ENCODE measurements around the gene ZBED2.

Gene ZBED2

DNA sequence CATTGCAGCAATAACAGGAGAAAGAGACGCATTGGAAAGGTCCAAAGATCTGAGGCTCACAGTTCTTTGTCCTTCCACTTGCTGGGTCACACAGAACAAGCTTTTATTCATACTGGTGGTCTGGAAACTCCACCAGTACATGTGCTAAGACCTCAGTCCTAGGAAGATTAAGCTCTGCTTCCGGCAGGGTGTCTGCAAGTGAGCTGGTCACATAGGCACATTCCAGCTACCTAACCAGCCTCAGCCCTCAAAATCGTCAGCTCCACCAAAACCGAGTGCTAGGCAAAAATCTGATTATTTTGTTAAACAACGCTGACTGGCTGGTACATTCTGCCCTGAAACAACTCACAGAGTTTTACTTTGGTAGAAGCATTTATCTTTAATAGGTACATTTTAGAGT, 2.2 kb downstream of the ZBED2 start:
- Histone ChIP-seq H3K27ac (ENCODE audit: low read depth in 2 of 2, low read length in 2 of 2) (no peak overlapping the region), H3K4me3 (ENCODE audit: low read length in 2 of 2) (no peak overlapping the region), H3K9ac (ENCODE audit: low read depth in 1 of 2, low read length in 2 of 2) (no peak overlapping the region), H3K9me3 (ENCODE audit: control insufficient read depth in 2 of 2, low read length in 2 of 2) (no peaks in the 10 kb centered on the region), H3K36me3 (ENCODE audit: control insufficient read depth in 2 of 2, insufficient read depth in 2 of 2, low read length in 2 of 2) (no peaks in the 10 kb centered on the region), H3K27me3 (ENCODE audit: control insufficient read depth in 2 of 2, insufficient read depth in 2 of 2, low read length in 2 of 2) (no peaks in the 10 kb centered on the region), H3K4me1 (ENCODE audit: control insufficient read depth in 2 of 2, insufficient read depth in 2 of 2, low read length in 2 of 2) (no peaks in the 10 kb centered on the region)

DNA sequence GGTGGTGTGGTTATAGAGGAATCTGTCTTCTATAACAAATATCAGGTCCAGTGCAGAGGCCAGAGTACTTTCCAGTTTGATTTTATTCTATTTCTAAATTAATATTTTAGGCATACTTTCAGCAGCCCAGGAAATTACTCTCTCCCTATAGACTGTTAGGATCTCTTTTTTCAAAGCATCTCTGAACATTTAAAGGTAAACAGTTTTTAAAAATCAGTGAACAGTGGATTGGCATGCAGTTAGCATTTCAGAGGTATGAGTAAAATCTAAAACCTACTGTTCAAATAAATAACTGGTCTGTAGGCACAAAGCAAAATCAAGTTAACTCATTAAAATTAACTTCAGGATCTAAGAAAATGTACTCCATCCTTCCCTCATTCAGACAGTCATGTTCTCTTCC, 3.0 kb downstream of the ZBED2 start:
- Histone ChIP-seq H3K9me3 (ENCODE audit: control insufficient read depth in 2 of 2, low read length in 2 of 2) (no peaks in the 10 kb centered on the region), H3K36me3 (ENCODE audit: control insufficient read depth in 2 of 2, insufficient read depth in 2 of 2, low read length in 2 of 2) (no peaks in the 10 kb centered on the region), H3K27me3 (ENCODE audit: control insufficient read depth in 2 of 2, insufficient read depth in 2 of 2, low read length in 2 of 2) (no peaks in the 10 kb centered on the region), H3K4me1 (ENCODE audit: control insufficient read depth in 2 of 2, insufficient read depth in 2 of 2, low read length in 2 of 2) (no peaks in the 10 kb centered on the region), H3K27ac (ENCODE audit: low read depth in 2 of 2, low read length in 2 of 2) (no peak overlapping the region), H3K4me3 (ENCODE audit: low read length in 2 of 2) (no peak overlapping the region), H3K9ac (ENCODE audit: low read depth in 1 of 2, low read length in 2 of 2) (no peak overlapping the region)

DNA sequence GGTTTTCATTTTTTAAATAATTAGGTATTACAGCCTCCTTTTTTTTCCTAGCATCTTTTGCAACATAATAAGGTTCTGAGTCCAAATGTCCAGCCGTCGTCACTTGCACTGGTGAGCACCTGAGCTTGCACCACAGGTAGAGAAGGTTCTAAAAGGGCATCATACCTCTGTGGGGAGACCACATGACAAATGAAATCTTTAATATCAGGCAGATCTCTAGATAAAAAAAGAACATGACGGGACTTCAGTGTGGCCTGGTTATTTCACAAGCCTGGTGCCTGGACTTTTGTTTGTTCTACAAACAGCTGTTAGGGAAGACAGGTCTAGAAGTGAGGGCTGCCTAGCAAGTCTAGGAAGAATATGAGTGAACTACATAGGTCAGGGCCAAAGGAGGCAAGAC, 3.6 kb downstream of the ZBED2 start:
- Histone ChIP-seq H3K9me3 (ENCODE audit: control insufficient read depth in 2 of 2, low read length in 2 of 2) (no peaks in the 10 kb centered on the region), H3K36me3 (ENCODE audit: control insufficient read depth in 2 of 2, insufficient read depth in 2 of 2, low read length in 2 of 2) (no peaks in the 10 kb centered on the region), H3K27me3 (ENCODE audit: control insufficient read depth in 2 of 2, insufficient read depth in 2 of 2, low read length in 2 of 2) (no peaks in the 10 kb centered on the region), H3K9ac (ENCODE audit: low read depth in 1 of 2, low read length in 2 of 2) (no peak overlapping the region), H3K27ac (ENCODE audit: low read depth in 2 of 2, low read length in 2 of 2) (no peak overlapping the region), H3K4me3 (ENCODE audit: low read length in 2 of 2) (no peak overlapping the region), H3K4me1 (ENCODE audit: control insufficient read depth in 2 of 2, insufficient read depth in 2 of 2, low read length in 2 of 2) (no peaks in the 10 kb centered on the region)

DNA sequence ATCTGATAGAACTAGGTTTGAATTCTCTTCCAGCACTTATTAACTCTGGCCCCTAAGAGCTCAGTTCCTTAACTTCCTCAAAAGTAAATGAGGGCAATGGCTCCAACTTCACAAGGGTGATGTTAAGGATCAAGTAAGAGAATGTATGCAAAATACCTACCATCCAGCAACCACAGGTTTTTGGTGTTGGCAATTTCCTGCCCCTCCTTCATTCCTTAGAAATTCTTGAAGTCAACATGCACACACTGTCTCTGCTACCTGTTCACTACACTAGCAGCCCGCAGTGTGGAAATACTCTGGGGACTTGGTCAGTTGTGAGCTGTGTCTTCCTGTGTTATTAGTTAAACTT, 5.0 kb downstream of the ZBED2 start:
- Histone ChIP-seq H3K4me3 (ENCODE audit: low read length in 2 of 2) (no peak overlapping the region), H3K9ac (ENCODE audit: low read depth in 1 of 2, low read length in 2 of 2) (no peak overlapping the region), H3K9me3 (ENCODE audit: control insufficient read depth in 2 of 2, low read length in 2 of 2) (no peaks in the 10 kb centered on the region), H3K4me1 (ENCODE audit: control insufficient read depth in 2 of 2, insufficient read depth in 2 of 2, low read length in 2 of 2) (no peaks in the 10 kb centered on the region), H3K27ac (ENCODE audit: low read depth in 2 of 2, low read length in 2 of 2) (no peak overlapping the region), H3K27me3 (ENCODE audit: control insufficient read depth in 2 of 2, insufficient read depth in 2 of 2, low read length in 2 of 2) (no peaks in the 10 kb centered on the region), H3K36me3 (ENCODE audit: control insufficient read depth in 2 of 2, insufficient read depth in 2 of 2, low read length in 2 of 2) (no peaks in the 10 kb centered on the region)

DNA sequence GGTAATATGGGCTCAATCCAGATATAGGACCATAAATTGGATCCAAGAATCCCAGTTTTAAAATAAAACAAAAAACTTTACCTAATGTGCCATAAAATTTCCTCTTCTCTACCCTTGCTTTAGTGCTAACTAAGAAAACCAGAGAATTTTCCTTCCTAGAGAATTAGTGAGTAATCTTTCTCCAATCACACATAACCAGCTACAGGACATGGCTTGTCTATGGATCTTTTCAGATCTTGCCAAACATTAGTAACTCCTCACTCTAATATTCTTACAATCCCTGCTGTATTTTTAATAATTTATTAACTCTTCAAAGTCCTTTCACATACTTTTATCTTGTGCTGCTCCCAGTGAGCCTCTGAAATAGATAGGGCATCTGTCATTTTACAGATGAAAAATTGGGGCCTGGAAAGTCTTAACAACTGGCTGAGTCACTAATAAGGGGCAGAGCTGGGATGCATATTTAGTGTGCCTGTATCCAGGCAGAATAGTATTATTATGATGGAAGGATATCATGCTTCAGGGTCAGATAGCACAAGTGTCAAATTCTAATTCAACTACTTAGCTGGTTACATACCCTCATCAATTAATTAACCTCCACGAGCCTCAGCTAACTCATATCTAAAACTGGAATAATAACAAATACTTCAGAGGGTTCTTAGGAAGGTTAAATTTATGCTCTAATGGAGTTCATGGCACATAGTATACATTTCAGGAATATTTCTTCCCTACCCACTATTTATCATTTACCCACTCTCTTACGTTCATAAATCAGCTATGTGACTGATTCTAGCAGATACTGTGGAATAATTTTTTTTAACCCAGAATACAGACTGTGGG, 5.6 kb downstream of the ZBED2 start:
- no peaks in the 10 kb centered on the region for H3K9me3 ChIP-seq (ENCODE audit: control insufficient read depth in 2 of 2, low read length in 2 of 2)
- H3K36me3 ChIP-seq (ENCODE audit: control insufficient read depth in 2 of 2, insufficient read depth in 2 of 2, low read length in 2 of 2): no peaks in the 10 kb centered on the region
- no peak overlapping the region for H3K9ac ChIP-seq (ENCODE audit: low read depth in 1 of 2, low read length in 2 of 2)
- no peak overlapping the region for H3K27ac ChIP-seq (ENCODE audit: low read depth in 2 of 2, low read length in 2 of 2)
- H3K4me3 ChIP-seq (ENCODE audit: low read length in 2 of 2): no peak overlapping the region
- no peaks in the 10 kb centered on the region for H3K4me1 ChIP-seq (ENCODE audit: control insufficient read depth in 2 of 2, insufficient read depth in 2 of 2, low read length in 2 of 2)
- H3K27me3 ChIP-seq (ENCODE audit: control insufficient read depth in 2 of 2, insufficient read depth in 2 of 2, low read length in 2 of 2): no peaks in the 10 kb centered on the region

DNA sequence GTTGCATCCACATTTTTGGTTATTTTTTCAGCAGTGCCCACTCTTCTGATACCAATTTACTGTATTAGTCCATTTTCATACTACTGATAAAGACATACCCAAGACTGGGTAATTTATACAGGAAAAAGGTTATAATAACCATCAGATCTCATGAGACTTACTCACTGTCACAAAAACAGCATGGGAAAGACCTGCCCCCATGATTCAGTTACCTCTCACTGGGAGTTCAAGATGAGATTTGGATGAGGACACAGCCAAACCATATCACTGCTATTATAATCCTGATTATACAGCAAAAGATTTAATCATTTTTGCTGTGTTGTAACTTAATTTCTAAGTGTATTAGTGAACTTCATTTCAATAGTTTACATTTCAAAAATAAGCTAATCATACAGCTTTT, 6.6 kb downstream of the ZBED2 start:
- Histone ChIP-seq H3K27ac (ENCODE audit: low read depth in 2 of 2, low read length in 2 of 2) (no peak overlapping the region), H3K9me3 (ENCODE audit: control insufficient read depth in 2 of 2, low read length in 2 of 2) (no peaks in the 10 kb centered on the region), H3K4me1 (ENCODE audit: control insufficient read depth in 2 of 2, insufficient read depth in 2 of 2, low read length in 2 of 2) (no peaks in the 10 kb centered on the region), H3K36me3 (ENCODE audit: control insufficient read depth in 2 of 2, insufficient read depth in 2 of 2, low read length in 2 of 2) (no peaks in the 10 kb centered on the region), H3K27me3 (ENCODE audit: control insufficient read depth in 2 of 2, insufficient read depth in 2 of 2, low read length in 2 of 2) (no peaks in the 10 kb centered on the region), H3K4me3 (ENCODE audit: low read length in 2 of 2) (no peak overlapping the region), H3K9ac (ENCODE audit: low read depth in 1 of 2, low read length in 2 of 2) (no peak overlapping the region)

DNA sequence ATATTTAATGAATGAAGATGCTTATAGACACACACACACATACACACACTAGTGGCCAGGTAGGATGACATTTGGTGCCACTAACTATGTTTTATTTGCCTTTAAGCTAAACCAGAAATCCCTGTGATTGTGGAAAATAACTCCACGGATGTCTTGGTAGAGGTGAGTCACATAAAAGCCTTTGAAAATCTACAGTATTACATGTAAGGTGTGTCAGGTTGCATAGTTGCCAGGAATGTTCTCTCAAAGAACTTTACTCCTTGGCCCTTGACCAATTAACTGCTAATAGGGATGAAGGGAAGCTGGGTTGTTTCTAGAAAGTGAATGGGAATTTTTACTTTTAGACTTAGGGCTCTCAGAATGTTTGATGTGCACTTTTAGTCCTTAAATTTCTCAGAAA, 9.9 kb downstream of the ZBED2 start:
- Histone ChIP-seq H3K4me3 (ENCODE audit: low read length in 2 of 2) (no peak overlapping the region), H3K27ac (ENCODE audit: low read depth in 2 of 2, low read length in 2 of 2) (no peak overlapping the region), H3K36me3 (ENCODE audit: control insufficient read depth in 2 of 2, insufficient read depth in 2 of 2, low read length in 2 of 2) (no peaks in the 10 kb centered on the region), H3K4me1 (ENCODE audit: control insufficient read depth in 2 of 2, insufficient read depth in 2 of 2, low read length in 2 of 2) (no peaks in the 10 kb centered on the region), H3K27me3 (ENCODE audit: control insufficient read depth in 2 of 2, insufficient read depth in 2 of 2, low read length in 2 of 2) (no peaks in the 10 kb centered on the region), H3K9me3 (ENCODE audit: control insufficient read depth in 2 of 2, low read length in 2 of 2) (no peaks in the 10 kb centered on the region), H3K9ac (ENCODE audit: low read depth in 1 of 2, low read length in 2 of 2) (no peak overlapping the region)

DNA sequence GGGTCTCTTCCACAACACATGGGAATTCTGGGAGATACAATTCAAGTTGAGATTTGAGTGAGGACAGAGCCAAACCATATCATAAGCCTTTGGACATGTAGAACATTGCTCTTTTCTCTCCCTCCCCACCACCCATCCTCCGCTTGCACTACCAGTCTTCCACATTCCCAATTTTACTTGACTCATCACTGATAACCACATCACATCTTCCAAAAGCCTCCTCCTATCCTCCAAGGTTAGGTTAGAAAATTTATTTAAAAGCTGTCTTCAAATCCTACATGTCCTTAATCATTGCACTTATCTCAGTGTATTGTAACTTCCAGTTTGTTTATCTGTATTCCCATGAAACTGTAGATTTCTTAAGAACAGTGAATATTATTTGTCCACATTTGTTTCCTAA, 10.4 kb downstream of the ZBED2 start:
- Histone ChIP-seq H3K36me3 (ENCODE audit: control insufficient read depth in 2 of 2, insufficient read depth in 2 of 2, low read length in 2 of 2) (no peaks in the 10 kb centered on the region), H3K4me1 (ENCODE audit: control insufficient read depth in 2 of 2, insufficient read depth in 2 of 2, low read length in 2 of 2) (no peaks in the 10 kb centered on the region), H3K9me3 (ENCODE audit: control insufficient read depth in 2 of 2, low read length in 2 of 2) (no peaks in the 10 kb centered on the region), H3K9ac (ENCODE audit: low read depth in 1 of 2, low read length in 2 of 2) (no peak overlapping the region), H3K27ac (ENCODE audit: low read depth in 2 of 2, low read length in 2 of 2) (no peak overlapping the region), H3K27me3 (ENCODE audit: control insufficient read depth in 2 of 2, insufficient read depth in 2 of 2, low read length in 2 of 2) (no peaks in the 10 kb centered on the region), H3K4me3 (ENCODE audit: low read length in 2 of 2) (no peak overlapping the region)

DNA sequence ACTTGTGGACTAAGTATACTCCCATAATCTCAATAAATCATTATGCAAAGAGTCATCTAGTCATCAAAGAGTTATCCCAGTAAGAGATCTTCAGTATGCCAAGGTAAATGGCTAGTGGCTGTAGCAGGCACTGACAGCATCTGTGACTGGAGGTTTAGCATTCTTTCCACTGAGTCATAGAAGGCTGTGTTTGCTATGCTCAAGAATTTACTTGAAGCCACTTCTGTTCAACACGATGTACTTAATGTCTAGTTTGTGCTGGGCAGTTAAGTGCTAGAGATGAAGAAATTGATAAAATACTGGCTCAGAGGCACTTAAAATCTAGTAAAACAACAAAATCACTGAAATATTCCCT, 13.0 kb downstream of the ZBED2 start:
- no peak overlapping the region for H3K9ac ChIP-seq (ENCODE audit: low read depth in 1 of 2, low read length in 2 of 2)
- H3K27ac ChIP-seq (ENCODE audit: low read depth in 2 of 2, low read length in 2 of 2): no peak overlapping the region
- H3K27me3 ChIP-seq (ENCODE audit: control insufficient read depth in 2 of 2, insufficient read depth in 2 of 2, low read length in 2 of 2): no peaks in the 10 kb centered on the region
- H3K36me3 ChIP-seq (ENCODE audit: control insufficient read depth in 2 of 2, insufficient read depth in 2 of 2, low read length in 2 of 2): no peaks in the 10 kb centered on the region
- no peaks in the 10 kb centered on the region for H3K9me3 ChIP-seq (ENCODE audit: control insufficient read depth in 2 of 2, low read length in 2 of 2)
- no peaks in the 10 kb centered on the region for H3K4me1 ChIP-seq (ENCODE audit: control insufficient read depth in 2 of 2, insufficient read depth in 2 of 2, low read length in 2 of 2)
- H3K4me3 ChIP-seq (ENCODE audit: low read length in 2 of 2): no peak overlapping the region

DNA sequence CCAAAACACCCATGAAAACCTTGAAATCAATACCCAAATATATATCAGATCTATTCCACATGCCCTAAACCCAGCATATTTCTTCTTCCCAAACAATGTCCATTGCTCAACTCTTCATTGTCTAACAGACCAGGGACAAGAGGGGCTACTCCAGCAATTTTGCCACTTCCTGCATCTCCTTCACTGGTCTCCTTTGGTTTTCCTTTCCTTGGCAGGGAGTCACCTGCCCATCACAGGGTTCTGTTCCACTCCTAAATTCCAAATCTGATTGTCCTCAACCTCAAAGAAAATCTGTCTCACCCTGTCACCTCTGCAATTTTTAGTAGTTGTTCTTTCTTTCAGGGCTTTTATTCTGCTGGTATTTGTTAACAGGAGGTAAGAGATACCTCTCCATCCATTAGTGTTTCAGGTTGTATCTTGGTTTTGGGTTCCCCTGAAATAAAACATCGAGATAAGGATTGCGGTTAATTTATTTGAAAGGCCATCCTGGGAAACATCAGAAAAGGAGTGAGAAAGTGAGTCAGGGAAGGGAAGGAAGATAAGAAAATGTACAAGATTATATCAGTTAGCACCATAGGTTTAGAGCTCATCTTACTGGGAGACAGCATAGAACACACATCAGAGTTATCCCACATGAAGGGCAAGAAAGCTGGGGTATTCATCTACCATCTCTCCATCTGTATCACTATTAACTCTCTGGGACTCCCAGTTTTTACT, 13.6 kb downstream of the ZBED2 start:
- Histone ChIP-seq H3K9ac (ENCODE audit: low read depth in 1 of 2, low read length in 2 of 2) (no peak overlapping the region), H3K36me3 (ENCODE audit: control insufficient read depth in 2 of 2, insufficient read depth in 2 of 2, low read length in 2 of 2) (no peaks in the 10 kb centered on the region), H3K4me3 (ENCODE audit: low read length in 2 of 2) (no peak overlapping the region), H3K27ac (ENCODE audit: low read depth in 2 of 2, low read length in 2 of 2) (no peak overlapping the region), H3K9me3 (ENCODE audit: control insufficient read depth in 2 of 2, low read length in 2 of 2) (no peaks in the 10 kb centered on the region), H3K4me1 (ENCODE audit: control insufficient read depth in 2 of 2, insufficient read depth in 2 of 2, low read length in 2 of 2) (no peaks in the 10 kb centered on the region), H3K27me3 (ENCODE audit: control insufficient read depth in 2 of 2, insufficient read depth in 2 of 2, low read length in 2 of 2) (no peaks in the 10 kb centered on the region)
